Left kidney (tissue), 2 donors: ENCODE results near the gene LCORL. TPM values are rescaled to one million over a fixed set of nuclear protein-coding genes. Genes with fewer than 3 reads are reported as not detected.
"Not testable (repeated sequence)": the region's sequence is repeated elsewhere in the genome, so short reads cannot be mapped to it uniquely, and the experiment has no call there.

ENCODE experiments used
- DNase-seq: peaks from one replicate; pipeline ENCODE4 v3.0.0-alpha.2; 2013
- polyA plus RNA-seq: library from polyadenylated mRNA; unstranded; fragments of 120-200 nt; gene quantifications from one replicate; pipeline ENCODE4 v1.2.1, GENCODE V29; 2013; ENCODE audit not compliant: insufficient read length

The LCORL gene
- polyA plus RNA-seq, 1 donor: 31.5 TPM

- DNase-seq: no peak
Measured at GRCh38 chr4:17859793-17860406, 161.7 kb downstream of the LCORL start.

GRCh38 chr4:17854036-17854435, 167.5 kb downstream of the LCORL start:
- no peak for DNase-seq

GRCh38 chr4:17851959-17852358, 169.6 kb downstream of the LCORL start:
- DNase-seq: no peak

GRCh38 chr4:17850295-17850694, 171.3 kb downstream of the LCORL start:
- not testable (repeated sequence) for DNase-seq

- DNase-seq: no peak
Measured at GRCh38 chr4:17846266-17846665, 175.3 kb downstream of the LCORL start.

GRCh38 chr4:17823871-17824669, 197.5 kb downstream of the LCORL start:
- DNase-seq: no peak

GRCh38 chr4:17817027-17817426, 204.5 kb downstream of the LCORL start:
- no peak for DNase-seq

GRCh38 chr4:17816142-17816541, 205.4 kb downstream of the LCORL start:
- DNase-seq: no peak

GRCh38 chr4:17814140-17814539, 207.4 kb downstream of the LCORL start:
- DNase-seq: no peak

- no peak for DNase-seq
Measured at GRCh38 chr4:17812801-17813200, 208.8 kb downstream of the LCORL start.

GRCh38 chr4:17812125-17812524, 209.4 kb downstream of the LCORL start:
- DNase-seq: no peak

- no peak for DNase-seq
Measured at GRCh38 chr4:17811078-17811603, 210.4 kb downstream of the LCORL start.

GRCh38 chr4:17810260-17811077, 211.1 kb downstream of the LCORL start, which contains the start of the genes DCAF16 and NCAPG:
TSS of gene DCAF16 (minus strand) at chr4:17810757. CDS start at chr4:17804141, 6,616 bp downstream.
TSS of gene NCAPG (plus strand) at chr4:17810979. CDS start at chr4:17811078, 99 bp downstream.
- peak; percentile 99 for DNase-seq

GRCh38 chr4:17809667-17810066, 211.9 kb downstream of the LCORL start:
- DNase-seq: no peak

- no peak for DNase-seq
Measured at GRCh38 chr4:17807446-17807845, 214.1 kb downstream of the LCORL start.

- DNase-seq: no peak
Measured at GRCh38 chr4:17805580-17806155, 215.9 kb downstream of the LCORL start.

- no peak for DNase-seq
Measured at GRCh38 chr4:17797808-17798207, 223.7 kb downstream of the LCORL start.

GRCh38 chr4:17794730-17795129, 226.8 kb downstream of the LCORL start:
- no peak for DNase-seq
